Right ventricle myocardium inferior (tissue), 1 donor: ENCODE results near the gene ARHGAP21. TPM values are rescaled to one million over a fixed set of nuclear protein-coding genes. Genes with fewer than 3 reads are reported as not detected.

Experiments
- ATAC-seq: fragments of 200-7000 bp; cut with Tn5 transposase; one replicate; pipeline ENCODE4 v1.9.1; 2020; ENCODE audit warnings: mild to moderate bottlenecking, moderate library complexity
- DNase-seq: peaks from one replicate; pipeline ENCODE4 v3.0.0; 2021; ENCODE audit errors: missing footprints
- intact Hi-C: fragments of 100-400 bp; cut with DNase I; formaldehyde crosslinking; loops from one replicate; pipeline ENCODE4 v1.11.0; 2022
- total RNA-seq: library from RNA; stranded (reverse); fragmentation: NEBNext Ultra II Directional; extraction: Animal tissue kit (Norgen Biotek cat#: 25700); gene quantifications from one replicate; pipeline ENCODE4 v1.2.1, GENCODE V29; 2021
- donor health status: DM: no; HTN: yes; CAD: no; lungs with severe emphysema.

Gene ARHGAP21
- total RNA-seq, 1 donor from 2014 or later, result 48.4 TPM

DNA sequence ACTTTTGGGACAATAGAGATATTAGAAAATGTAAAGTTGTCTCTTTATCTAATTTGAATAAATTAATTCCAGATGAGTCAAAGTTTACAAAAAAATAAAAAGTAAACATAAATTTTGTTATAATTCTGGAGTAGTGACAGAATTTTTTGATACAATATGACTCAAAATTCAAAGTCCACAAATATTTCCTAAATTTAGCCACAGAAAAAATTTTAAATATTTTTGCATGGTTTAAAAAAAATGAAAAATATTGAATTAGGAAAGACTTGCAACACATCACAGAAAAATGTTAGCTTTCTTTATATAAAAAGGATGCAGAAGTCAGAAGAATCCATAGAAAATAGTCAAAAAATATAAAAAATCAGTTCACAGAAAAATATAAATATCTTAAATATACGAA lies 117.7 kb downstream of the ARHGAP21 start:
- intact Hi-C loops, result no loop called here
- no peak for ATAC-seq
- DNase-seq, result no peak

DNA sequence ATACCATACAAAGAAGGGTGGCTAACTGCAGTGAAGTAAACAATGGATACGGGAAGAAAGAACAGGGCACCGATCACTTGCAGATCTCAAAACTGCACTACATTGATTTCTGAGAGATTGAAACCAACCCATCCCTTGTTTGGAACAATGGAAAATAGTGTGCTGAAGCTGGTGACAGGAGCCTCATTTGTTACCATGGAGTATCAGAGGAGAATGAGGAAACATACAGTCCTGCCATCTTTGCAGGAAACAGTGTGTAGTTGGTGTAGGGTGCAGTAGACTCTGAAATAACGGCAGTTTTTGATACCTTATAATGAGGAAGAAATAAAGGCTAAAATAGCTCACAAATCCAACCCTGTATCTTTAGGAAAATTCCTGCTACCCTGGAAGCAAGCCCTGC lies 118.5 kb downstream of the ARHGAP21 start:
- no peak for DNase-seq
- intact Hi-C loops, result no loop called here
- ATAC-seq, result no peak

DNA sequence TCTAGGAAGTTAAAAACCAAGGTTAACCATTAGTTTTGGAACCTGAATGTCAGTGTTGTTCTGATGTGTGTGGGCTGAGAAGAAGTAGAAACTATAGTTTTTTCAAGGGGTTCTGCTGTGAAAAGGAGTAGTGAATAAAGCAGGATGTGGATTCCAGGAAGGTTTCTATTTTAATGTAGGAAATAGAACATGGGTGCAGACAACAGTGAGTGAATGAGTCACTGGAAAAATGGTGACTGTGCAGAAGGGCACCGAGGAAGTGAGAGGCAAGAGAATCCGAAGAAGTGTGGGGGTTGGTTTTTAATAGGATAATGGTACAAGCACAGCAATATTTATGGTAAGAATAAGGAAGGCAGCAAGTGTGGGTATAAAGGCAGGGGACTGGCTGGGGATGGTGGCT lies 120.4 kb downstream of the ARHGAP21 start:
- intact Hi-C loops, result no loop called here
- no peak for DNase-seq
- ATAC-seq, result no peak

DNA sequence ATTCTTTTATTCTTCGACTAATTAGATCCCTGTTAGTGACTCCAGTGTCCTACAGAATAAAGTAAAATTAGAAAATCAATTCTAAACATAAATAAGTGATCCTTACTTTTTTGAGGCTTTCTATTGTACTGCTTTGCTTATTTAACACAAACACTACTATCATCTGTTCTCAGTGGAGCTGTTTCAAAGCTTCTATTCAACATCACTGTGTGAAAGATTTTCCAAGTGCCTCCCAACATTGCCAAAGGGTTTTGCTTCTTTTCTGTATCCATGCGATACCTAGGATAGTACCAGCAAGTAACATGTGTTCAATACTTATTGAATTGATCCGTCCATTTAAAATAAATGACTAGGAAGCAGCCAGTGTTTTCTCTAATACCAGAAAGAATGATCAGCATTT lies 125.7 kb downstream of the ARHGAP21 start:
- DNase-seq (no peak), ATAC-seq (no peak)
- intact Hi-C loops, result no loop called here

DNA sequence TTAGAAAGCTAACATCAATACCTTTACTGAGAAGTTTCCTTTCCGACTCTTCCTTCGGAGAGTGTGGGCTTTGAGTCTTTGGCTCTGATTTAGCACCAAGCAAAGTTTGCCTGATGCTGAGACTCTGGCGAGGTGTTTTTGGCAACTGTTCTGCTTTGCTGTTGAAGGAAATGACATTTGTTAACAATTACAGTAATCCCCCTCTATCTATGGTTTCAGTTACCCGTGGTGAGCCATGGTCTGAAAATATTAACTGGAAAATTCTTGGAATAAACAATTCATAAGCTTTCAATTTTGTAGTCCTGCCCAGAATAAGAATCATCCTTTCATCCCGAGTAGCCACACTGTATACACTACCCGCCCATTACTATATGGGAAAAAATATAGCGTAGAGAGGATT lies 126.3 kb downstream of the ARHGAP21 start:
- intact Hi-C loops, result no loop called here

DNA sequence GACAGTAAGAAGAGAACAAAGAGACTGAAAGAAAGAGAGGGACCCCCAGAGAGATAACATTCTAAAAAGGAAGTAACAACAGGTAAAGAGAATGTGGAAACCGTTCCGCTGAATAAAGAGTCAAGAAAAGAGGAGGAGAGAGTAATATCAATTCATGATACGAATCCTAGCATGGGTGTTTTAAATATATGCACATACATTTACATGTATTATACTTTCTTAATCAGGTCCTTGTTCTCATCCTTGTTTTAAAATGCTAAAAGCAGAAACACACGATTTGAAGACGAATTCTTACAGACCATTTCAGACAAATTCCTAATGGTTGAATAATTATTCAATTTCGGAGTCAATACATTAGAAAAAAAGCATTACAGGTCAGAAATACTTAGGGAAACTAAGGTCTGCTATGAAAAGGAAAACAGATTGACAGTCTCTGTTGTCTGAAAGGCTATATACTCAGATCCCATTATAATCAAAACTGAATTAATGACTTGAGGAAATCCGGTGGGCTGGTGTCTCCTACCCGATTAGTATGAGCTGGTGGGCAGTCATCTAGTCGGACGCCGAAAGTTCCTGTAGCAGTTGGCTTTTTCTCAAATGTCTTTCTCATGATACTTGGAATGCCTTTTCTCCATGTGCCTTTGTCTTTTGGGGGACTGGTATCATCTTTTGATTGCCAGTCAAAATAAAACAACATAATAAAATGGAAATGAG lies 127.3 kb downstream of the ARHGAP21 start:
- DNase-seq, result no peak
- ATAC-seq, result no peak
- intact Hi-C loops, result no loop called here

More for the DNA sequence above, 126.3 kb downstream of the ARHGAP21 start:
- ATAC-seq, result no peak
- DNase-seq, result no peak

DNA sequence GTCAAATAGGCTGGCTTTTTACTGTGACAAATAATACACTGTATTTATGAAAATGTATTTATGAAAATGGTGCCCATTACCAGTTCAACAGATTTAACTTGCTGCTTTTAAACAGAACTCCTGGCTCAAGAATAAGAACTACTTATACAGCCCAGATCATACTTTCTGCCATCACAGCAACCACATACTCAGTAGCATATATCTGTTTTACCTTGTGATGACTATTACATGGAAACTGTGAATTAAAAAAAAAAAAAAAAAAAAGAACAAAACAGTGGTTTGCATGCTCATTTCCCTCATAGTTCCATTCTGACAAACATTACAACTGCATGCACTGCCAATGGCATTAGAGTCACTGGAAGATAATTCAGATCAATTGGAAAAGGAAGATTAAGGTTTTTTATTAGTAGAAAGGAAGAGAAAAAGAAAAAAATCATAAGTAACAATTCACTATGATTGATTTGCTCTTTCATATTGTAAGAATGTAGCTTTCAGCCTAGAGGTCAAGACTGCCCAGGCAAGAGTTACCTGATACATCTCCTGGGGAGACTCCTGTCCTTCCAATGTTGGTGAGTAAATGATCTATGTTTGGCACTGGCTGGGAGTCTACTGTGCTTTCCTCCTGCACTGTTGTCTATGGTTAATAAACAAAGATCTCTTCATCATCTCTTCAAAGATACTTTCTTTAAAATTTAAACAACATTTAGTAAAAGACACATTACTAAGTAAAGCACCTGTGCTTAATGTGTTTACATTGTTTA lies 132.8 kb downstream of the ARHGAP21 start:
- ATAC-seq (no peak), DNase-seq (no peak)
- intact Hi-C loops, result no loop called here

DNA sequence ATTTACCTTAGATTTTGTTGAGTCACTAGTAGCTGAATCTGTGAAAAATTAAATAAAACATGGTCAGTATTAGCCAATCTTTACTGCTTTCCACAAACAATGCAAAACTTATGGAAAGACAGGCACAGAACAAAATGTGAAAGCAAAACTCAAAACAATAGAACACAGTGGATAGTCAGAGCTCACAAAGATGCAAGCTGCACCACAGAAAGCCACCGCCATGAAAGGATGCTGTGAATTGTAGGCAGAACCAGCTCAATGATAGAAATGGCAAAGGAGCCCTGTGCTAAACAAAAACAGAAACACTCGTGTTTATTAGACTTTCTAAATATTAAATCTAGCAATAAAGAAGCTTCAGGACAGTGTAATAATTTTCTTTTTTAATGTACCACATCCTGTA lies 134.4 kb downstream of the ARHGAP21 start:
- intact Hi-C loops, result no loop called here
- no peak for ATAC-seq
- DNase-seq, result no peak

DNA sequence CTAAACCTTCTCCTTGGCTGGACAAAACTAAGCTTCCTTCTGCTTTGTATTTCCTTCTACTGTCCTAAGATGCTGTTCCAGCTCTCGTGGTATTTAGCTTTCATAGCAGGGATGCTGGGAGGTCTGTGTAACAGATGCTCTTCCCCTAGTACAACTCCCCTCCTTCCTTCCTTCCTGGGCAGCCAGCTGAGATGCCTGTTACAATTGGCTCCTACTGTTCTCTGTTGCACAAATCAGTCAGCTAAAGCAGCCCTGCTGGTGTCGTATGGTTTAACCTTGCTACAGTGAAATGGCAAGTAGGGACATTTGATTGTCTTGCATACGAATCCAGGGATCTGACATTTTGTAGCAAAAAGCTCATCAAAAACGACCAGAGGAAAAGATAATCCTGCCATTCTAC lies 143.8 kb downstream of the ARHGAP21 start:
- DNase-seq (no peak), ATAC-seq (no peak)
- intact Hi-C loops, result no loop called here

DNA sequence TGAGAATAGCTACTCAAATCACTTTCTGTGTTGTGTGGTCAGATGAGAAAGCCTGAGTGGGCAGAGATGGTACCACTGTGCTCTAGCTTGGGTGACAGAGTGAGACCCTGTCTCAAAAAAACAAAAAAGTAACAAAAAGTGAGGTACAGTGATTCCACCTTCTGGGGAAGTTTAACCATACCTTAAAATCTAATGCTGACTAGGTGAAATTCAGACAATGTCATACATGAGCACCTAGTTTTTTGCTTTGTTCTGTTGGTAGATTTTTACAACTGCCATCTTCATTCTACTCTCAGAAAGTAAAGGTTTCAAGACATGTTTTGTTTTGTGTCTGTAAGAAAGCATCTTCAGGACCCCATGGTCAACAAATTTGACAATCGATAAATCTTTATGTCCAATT lies 144.2 kb downstream of the ARHGAP21 start:
- intact Hi-C loops, result no loop called here
- DNase-seq (no peak), ATAC-seq (no peak)

DNA sequence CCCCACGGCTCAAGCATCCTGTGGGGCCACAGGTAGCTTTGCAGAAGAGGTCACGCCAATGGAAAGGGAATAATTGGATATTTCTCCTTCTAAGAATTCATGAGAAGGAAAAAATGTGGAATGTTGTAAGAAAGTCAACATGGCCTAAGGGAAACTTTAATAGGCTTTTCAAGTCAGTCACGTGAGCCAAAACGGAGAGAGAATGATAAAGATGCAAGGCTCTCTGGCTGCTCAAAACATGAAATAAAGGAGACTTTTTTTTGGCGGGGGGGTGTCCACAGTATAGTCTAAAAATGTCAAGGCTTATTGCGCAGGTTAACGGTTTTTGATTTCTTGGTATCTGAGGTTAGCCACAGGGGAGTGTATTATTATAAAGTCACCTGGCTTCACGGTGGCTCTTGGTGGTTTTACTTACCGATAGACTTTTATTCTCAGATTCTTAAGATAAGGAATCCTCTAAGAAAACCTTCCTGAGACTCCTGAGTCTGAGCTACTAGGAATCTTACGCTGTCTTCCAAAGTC lies 148.1 kb downstream of the ARHGAP21 start:
- intact Hi-C loops, result no loop called here
- ATAC-seq (no peak), DNase-seq (no peak)

DNA sequence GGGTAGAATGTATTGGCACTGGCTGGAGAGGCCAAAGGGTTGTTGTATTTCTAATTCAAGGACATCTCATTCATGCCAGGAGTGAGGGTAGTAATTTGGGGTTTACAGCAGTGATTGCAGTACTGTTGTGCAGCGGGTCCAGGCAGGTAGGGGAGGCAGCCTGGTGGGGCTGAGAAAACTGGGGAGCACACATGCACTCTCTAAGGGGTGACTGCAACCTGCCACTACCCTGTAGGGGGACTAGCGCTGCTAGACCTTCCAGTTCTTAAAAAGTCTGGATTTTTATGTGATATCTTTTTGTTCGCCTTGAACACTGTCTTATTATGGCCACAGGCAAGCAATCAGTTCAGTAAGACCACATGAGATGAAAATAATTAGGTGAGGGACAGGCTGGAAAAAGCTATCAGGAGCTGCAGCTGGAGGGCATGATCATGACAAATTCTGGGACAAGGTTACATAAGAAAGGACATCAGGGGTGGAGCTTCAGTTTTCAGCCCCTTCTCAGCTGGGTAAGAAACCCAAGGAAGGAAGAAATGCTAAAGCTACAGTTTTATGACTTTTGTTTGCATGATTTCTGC lies 149.0 kb downstream of the ARHGAP21 start:
- ATAC-seq, result peak; percentile 15
- DNase-seq, result no peak
- intact Hi-C loops, result no loop called here

DNA sequence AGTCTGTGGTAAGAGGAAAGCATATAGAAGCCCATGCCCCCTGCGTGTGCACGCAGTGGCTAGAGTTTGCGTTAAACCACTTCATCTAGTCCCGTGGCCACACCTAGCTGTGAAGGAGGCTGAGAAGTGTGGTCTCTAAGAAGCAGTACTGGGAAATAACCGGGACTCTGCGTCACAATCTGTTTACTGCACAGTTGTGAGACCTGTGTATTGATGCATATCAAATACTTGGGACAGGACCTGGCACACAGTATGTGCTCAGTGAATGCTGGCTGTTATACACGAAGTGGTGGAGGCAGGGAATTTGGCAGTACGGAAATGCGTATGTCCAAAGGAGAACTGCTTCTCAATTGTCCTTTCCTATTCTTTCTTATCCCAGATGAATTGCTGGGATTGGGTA lies 149.5 kb downstream of the ARHGAP21 start:
- no peak for ATAC-seq
- intact Hi-C loops, result no loop called here
- DNase-seq, result no peak

DNA sequence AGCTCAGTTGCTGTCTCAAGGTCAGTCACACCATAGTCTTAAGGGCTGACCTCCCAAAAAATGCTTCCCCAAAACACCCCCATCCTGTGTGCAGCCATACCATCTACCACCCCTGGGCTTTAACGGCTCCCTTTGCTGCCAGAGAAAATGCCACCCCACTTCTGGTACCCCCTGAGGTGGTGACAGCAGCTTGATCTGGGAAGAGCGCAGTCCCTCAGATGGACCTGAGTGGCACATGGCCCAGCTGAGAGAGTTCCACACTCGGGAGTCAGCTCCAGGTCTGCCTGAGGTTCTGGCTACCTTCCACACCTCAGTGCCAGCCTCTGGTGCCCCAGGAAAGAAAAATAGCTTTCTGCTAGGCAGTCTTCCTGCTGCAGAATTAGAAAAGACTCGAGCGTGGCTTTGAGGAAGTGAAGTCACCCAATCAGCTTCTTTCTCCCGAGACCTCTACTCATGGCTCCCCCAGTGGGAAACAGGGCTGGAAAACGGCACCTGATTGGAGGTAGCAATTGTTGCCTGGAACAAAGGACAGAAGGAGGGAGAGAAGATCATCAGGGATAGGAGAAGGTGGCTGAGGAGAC lies 151.7 kb downstream of the ARHGAP21 start:
- intact Hi-C loops, result no loop called here
- no peak for DNase-seq
- peak; percentile 29 for ATAC-seq

DNA sequence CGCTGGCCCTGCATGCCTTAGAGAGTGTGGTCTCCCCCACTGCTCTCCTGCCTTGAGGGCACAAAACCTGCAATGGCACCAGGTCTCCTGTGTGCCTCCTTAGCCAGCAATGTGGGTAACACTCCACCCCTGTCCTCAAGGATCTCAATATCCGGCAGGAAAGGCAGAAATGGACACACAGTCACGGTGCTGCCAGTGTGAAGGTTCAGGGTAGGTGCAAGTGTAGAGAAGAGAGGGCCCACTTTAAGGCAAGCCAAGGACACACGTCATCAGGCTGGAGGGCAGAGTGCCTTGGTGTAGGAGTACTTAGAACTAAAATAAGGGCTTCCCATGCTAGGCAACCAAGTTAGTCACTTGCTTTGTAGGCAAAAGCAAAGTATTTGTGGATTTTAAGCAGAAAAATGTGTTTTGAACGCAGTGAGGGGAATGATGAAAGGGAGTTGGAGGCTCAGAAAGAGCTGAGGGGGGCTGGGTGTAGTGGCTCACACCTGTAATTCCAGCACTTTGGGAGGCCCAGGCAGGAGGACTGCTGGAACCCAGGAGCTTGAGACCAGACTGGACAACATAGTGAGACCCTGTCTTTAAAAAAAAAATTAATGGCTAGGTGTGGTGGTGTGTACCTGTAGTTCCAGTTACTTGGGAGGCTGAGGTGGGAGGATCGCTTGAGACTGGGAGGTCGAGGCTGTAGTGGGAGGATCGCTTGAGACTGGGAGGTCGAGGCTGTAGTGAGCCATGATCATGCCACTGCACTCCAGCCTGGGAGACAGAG lies 152.8 kb downstream of the ARHGAP21 start:
- no peak for ATAC-seq
- intact Hi-C loops, result no loop called here
- DNase-seq, result no peak

DNA sequence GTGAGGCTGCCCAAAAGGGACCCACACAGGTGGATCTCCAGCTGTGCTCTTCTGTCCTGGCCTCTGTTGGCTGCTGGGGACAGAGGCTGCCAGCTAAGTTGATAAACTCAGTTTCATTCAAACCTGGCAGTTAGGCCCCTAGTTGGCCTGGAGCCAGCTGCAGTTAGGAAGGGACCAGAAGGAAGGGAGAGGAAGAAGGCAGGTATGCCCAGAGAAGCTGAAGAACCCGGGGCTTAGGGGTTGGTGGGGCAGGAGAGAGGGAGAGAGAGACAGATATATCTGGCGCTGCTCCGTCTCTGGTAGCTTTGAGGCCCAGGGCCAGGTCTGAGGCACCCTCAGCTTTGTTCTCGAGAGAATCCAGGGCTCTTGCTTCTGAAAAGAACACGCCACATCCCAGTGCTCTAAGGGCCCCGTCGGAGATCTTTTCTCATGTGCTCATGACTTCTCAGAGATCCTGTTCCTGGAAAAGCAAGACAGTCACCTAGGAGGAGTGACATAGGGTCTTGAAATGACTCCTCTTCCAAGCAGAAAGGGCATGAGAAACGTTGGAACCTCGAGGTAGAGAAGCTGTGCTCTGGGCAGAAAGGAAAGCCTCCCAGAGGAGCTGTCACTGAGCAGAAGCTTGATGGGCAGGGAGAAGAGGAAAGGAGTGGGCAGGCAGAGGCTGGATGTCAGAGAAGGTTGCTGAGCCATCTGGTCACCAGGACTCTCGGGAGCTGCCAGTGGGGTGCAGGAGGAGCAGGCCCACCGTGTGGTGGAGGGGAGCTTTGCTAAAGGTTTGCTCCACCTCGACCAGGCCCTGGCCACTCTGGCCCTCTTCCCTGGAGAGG lies 153.6 kb downstream of the ARHGAP21 start:
- intact Hi-C loops, result no loop called here
- DNase-seq (no peak), ATAC-seq (no peak)

DNA sequence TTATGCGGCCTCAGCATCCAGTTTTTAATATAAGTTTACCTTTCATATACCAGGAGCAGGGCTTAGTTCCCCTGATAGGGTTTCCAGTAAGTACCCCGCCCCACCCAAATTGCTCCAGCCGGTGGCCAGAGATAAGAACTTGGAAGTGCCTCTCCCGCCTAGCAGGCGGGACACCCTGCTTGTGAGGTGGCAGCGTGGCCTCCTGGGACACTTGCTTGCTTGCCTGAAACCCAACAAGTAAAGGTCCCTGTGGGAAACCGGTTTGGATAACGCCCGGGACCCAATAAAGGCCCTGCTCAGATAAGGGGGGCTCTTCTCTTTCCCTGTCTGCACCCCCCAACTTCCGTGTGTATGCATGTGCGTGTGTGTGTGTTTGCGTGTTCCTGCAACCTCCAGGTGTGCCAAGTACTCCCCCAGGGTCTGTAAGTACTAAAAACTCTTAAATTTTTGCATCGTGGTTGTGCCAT lies 154.3 kb downstream of the ARHGAP21 start:
- DNase-seq (no peak), ATAC-seq (no peak)
- intact Hi-C loops, result no loop called here

DNA sequence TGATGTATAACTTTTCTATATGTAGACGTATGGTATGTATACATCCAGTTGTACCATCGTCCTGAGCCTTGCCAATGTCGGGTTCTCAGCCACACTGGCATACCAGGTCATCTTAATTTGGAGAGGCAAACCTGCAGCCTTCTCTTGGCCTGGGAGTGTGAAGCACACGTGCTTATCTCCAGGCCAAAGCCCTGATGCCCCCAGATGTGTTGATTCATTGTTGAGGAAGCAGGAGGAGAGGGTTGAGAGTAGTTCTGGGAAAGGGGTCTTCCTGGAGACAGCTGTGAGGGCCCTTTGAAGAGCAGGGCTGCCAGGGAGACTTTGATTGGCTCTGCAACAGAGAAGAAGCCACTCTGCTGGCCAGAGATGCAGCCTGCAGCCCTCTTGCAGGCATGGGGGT lies 155.6 kb downstream of the ARHGAP21 start:
- DNase-seq, result no peak
- intact Hi-C loops, result no loop called here
- no peak for ATAC-seq
